ES-I3 (cell line): Measurements from ENCODE around the gene GRM8.

Experiments
- H3K36me3 ChIP-seq: 2 replicates; pipeline ENCODE4 v1.6.1; 2013; ENCODE audit warnings: mild to moderate bottlenecking, low read length, control low read depth, moderate library complexity; ENCODE audit not compliant: insufficient read depth
- H3K4me1 ChIP-seq: 2 replicates; pipeline ENCODE4 v1.6.1; 2013; ENCODE audit warnings: mild to moderate bottlenecking, control low read depth, low read length; ENCODE audit not compliant: insufficient read depth
- H3K9ac ChIP-seq: 2 replicates; pipeline ENCODE4 v1.6.1; 2013; ENCODE audit warnings: low read depth, mild to moderate bottlenecking, low read length, moderate library complexity
- H3K9me3 ChIP-seq: 2 replicates; pipeline ENCODE4 v1.6.1; 2013; ENCODE audit warnings: mild to moderate bottlenecking, low read length, moderate library complexity; ENCODE audit not compliant: control insufficient read depth, insufficient read depth

GRM8 gene

GRCh38 chr7:126485791-126486190 lies 767.0 kb downstream of the GRM8 start:
- Histone ChIP-seq H3K36me3 (no peaks in the 10 kb centered on the region), H3K4me1 (no peaks in the 10 kb centered on the region), H3K9me3 (no peaks in the 10 kb centered on the region), H3K9ac (no peak overlapping the region)

DNA sequence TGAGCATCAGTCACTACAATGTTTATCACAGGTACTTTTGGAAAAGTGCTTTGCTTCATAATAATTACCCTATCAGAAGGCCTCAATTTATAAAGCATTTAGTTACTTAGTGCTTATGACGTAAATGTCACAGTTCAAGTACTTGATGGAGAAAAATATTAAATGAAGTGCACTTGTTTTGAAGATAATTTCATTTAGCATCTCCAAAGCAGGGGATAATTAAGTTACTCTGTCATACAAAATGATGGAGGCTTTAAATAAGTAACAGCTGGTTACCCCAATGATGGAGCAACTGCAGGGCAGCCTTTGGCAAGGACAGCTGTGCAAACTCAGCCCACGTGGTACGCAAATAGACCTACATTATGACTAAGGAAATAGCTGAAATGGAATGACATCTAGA lies 768.8 kb downstream of the GRM8 start:
- Histone ChIP-seq H3K9ac (no peak overlapping the region), H3K36me3 (no peaks in the 10 kb centered on the region), H3K4me1 (no peaks in the 10 kb centered on the region), H3K9me3 (no peaks in the 10 kb centered on the region)

DNA sequence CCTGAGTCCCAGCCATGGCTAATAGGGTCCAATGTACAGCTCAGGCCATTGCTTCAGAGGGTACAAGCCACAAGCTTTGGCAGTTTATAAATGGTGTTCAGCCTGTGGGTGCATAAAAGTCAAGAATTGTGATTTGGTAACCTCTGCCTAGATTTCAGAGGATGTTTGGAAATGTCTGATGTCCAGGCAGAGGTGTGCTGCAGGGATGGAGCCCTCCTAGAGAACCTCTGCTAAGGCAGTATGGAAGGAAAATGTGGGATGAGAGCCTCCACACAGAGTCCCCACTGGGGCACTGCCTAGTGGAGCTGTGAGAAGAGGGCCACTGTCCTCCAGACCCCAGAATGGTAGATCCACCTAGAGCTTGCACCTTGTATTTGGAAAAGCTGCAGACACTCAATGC lies 779.9 kb downstream of the GRM8 start:
- Histone ChIP-seq H3K4me1 (no peaks in the 10 kb centered on the region), H3K9me3 (no peaks in the 10 kb centered on the region; the same call in 1 of the 2 replicates), H3K9ac (no peak overlapping the region), H3K36me3 (no peaks in the 10 kb centered on the region)

DNA sequence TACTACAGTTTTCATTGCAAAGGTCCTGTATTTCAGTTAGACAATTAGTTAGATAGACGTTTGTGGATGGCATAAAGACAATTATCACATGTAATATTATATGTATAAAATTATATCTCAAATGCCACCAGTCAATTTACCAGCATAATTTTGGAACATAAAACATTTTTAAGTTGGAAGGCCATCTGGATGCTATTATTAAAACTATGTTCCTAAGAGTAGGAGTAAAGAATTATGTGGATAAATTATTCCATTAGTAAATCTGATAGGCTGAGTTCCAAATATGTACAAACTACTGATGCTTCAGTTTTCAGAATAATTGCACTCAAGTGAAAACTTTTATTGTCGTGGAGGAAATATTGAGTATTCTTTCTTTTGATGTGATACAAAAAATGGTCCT lies 790.3 kb downstream of the GRM8 start:
- H3K36me3 ChIP-seq: no peaks in the 10 kb centered on the region
- no peak overlapping the region for H3K9ac ChIP-seq
- no peaks in the 10 kb centered on the region for H3K9me3 ChIP-seq
- no peaks in the 10 kb centered on the region for H3K4me1 ChIP-seq

- Histone ChIP-seq H3K4me1 (no peaks in the 10 kb centered on the region), H3K9ac (no peak overlapping the region), H3K9me3 (no peaks in the 10 kb centered on the region), H3K36me3 (no peaks in the 10 kb centered on the region)
Measured at GRCh38 chr7:126460664-126461063, 792.1 kb downstream of the GRM8 start.

DNA sequence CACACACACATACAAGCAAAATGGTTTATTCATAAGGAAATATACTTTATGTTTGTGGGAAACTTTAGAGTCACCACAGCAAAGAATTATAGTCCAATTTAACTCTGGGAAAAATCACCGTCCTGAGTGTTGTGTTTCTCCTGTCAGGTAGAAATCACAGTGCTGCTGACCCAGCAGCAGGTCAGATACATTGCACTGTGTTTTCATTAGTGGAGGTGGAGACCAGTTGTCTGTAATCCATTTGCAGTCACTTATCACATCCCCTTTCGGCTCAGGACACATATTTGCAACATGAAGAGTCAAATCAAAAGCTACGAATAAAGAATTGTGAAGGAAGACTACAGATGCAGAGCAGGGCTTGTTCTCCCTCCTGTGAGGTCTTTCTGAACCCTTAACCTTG lies 799.6 kb downstream of the GRM8 start:
- no peak overlapping the region for H3K9ac ChIP-seq
- H3K9me3 ChIP-seq: no peaks in the 10 kb centered on the region
- no peaks in the 10 kb centered on the region for H3K36me3 ChIP-seq
- no peaks in the 10 kb centered on the region for H3K4me1 ChIP-seq

GRCh38 chr7:126450269-126450671 lies 802.5 kb downstream of the GRM8 start:
- Histone ChIP-seq H3K9me3 (no peaks in the 10 kb centered on the region), H3K36me3 (no peaks in the 10 kb centered on the region), H3K4me1 (no peaks in the 10 kb centered on the region), H3K9ac (no peak overlapping the region)

DNA sequence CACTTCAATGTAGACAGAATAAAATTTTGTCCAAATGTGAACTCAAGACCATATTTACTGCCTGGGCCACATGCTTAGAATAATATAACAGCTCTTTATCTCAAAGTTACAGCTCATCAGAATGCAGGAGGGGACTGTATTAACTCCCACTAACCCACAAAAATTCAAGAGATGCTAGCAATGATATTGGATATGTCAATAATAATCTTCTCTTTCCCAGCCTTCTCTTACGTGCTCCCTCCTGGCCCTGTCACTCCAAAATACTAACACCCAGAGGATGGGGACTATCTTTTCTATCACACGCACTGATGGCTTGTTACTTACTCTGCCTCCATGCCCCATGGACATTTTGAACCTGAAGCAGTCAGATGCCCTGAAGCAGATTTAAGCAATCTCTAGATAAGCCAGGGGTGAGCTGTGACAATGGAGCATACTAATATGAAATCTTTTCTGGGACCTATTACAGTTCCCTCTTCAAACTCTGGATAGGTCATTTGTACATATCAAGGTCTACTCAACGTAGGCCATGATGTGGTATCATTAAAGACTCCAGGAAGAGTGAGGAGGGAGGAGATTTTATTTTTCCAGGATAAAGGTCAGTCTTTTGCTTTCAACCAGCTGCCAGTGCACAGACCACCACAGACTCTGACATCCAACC lies 803.0 kb downstream of the GRM8 start:
- Histone ChIP-seq H3K9ac (no peak overlapping the region), H3K4me1 (no peaks in the 10 kb centered on the region), H3K36me3 (no peaks in the 10 kb centered on the region), H3K9me3 (no peaks in the 10 kb centered on the region)

DNA sequence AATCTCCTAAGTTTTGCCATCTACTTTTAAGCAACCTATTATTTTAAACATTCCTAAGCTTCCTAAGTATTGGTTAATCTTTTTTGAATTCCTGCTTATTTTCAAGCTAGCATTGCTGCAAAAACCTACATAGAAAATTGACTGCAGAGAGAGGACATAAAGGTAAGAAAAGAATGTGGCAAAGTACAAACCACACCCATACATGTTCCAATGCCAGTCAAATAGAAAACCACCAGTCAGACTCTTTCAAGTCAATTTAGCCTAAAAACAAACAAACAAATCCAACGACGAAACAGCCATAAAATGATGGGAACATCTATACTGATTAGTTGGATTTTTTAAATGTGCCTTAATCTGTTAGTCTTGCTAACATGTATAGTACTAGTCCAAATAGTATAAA lies 804.8 kb downstream of the GRM8 start:
- Histone ChIP-seq H3K9me3 (no peaks in the 10 kb centered on the region), H3K4me1 (no peaks in the 10 kb centered on the region), H3K9ac (no peak overlapping the region), H3K36me3 (no peaks in the 10 kb centered on the region)

- no peaks in the 10 kb centered on the region for H3K9me3 ChIP-seq
- H3K4me1 ChIP-seq: no peaks in the 10 kb centered on the region
- no peak overlapping the region for H3K9ac ChIP-seq
Measured at GRCh38 chr7:126445991-126446390, 806.8 kb downstream of the GRM8 start.

GRCh38 chr7:126443951-126444350 lies 808.8 kb downstream of the GRM8 start:
- Histone ChIP-seq H3K36me3 (no peaks in the 10 kb centered on the region), H3K9me3 (no peaks in the 10 kb centered on the region), H3K4me1 (no peaks in the 10 kb centered on the region), H3K9ac (no peak overlapping the region)

More at GRCh38 chr7:126445991-126446390, 806.8 kb downstream of the GRM8 start:
- H3K36me3 ChIP-seq: no peaks in the 10 kb centered on the region

DNA sequence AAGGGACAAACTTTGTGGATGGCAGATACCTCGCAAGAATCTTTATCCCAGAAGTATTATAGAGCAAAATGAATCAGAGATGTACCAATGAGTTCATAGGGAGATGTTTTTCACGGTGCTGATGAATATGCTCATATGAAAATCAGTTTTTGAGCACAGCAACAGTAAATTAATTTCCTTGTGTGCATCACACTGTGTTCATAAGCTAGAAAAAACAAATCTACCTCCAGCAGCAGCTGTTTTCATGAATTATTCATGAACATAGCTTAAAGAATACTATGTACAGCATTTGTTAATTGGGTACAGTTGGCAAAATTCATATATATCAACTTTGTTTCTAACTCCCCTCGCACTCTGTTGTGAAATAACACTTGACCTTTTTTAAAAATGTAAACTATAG lies 809.8 kb downstream of the GRM8 start:
- H3K9me3 ChIP-seq: no peaks in the 10 kb centered on the region
- no peaks in the 10 kb centered on the region for H3K36me3 ChIP-seq
- H3K4me1 ChIP-seq: no peaks in the 10 kb centered on the region
- no peak overlapping the region for H3K9ac ChIP-seq

DNA sequence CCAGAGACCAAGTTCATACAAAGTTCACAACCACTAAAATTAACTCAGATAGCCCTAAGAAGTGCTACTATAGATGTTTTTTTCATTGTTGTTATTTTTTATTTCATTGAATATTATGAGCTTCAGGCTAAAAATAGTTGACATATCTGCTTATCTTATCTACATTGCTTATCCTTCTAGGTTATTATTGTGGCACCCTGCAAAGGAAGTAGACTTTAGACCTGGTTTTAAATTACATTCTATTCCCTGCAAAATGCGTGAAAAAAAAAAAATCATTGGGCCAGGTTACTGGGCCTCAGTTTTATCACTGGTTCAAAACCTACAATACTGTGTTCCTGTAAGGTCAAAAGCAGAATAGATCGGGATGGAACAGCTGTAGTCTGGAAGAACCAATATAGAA lies 811.0 kb downstream of the GRM8 start:
- H3K36me3 ChIP-seq: no peaks in the 10 kb centered on the region
- no peak overlapping the region for H3K9ac ChIP-seq
- H3K4me1 ChIP-seq: no peaks in the 10 kb centered on the region
- H3K9me3 ChIP-seq: no peaks in the 10 kb centered on the region

DNA sequence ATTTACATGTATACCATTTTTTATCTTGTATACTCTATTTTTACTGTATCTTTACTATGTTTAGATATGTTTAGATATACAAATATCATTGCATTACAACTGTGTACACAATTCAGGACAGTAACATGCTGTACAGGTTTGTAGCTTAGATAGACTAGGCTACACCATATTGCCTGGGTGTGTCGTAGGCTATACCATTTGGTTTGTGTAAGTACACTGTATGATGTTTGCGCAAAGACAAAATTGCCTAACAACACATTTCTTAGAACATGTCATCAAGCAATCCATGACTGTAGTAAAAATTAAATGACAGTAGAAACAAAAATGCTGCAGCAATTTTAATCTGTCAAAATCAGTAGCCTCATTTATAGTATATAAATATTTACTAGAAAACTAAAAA lies 812.2 kb downstream of the GRM8 start:
- H3K36me3 ChIP-seq: no peaks in the 10 kb centered on the region

GRCh38 chr7:126436213-126436868 lies 816.4 kb downstream of the GRM8 start:
- Histone ChIP-seq H3K4me1 (no peaks in the 10 kb centered on the region), H3K9ac (no peak overlapping the region), H3K36me3 (no peaks in the 10 kb centered on the region), H3K9me3 (no peaks in the 10 kb centered on the region)

More for the DNA sequence above, 812.2 kb downstream of the GRM8 start:
- Histone ChIP-seq H3K9ac (no peak overlapping the region), H3K9me3 (no peaks in the 10 kb centered on the region), H3K4me1 (no peaks in the 10 kb centered on the region)
